Hepatocyte (in vitro differentiated cells): ENCODE data around the gene P3R3URF. TPM values are rescaled to one million over a fixed set of nuclear protein-coding genes. Genes with fewer than 3 reads are reported as not detected.
"Not testable (repeated sequence)": the region's sequence is repeated elsewhere in the genome, so short reads cannot be mapped to it uniquely, and the experiment has no call there.

Experiments
- DNase-seq: peaks from one replicate; pipeline ENCODE4 v3.0.0-alpha.2; 2016; ENCODE audit warnings: low spot score
- H2AFZ ChIP-seq: fragments of 200-600 bp; sonication (generic); 2 replicates; pipeline ENCODE4 v1.6.0; 2016; ENCODE audit warnings: antibody characterized with exemption, mild to moderate bottlenecking
- H3K27ac ChIP-seq: fragments of 200-600 bp; sonication (generic); 2 replicates; pipeline ENCODE4 v1.5.1; 2016; ENCODE audit warnings: mild to moderate bottlenecking
- H3K27me3 ChIP-seq: fragments of 200-600 bp; sonication (generic); 2 replicates; pipeline ENCODE4 v1.6.1; 2016
- H3K36me3 ChIP-seq: fragments of 200-600 bp; sonication (generic); replicated peaks from 2 replicates; pipeline ENCODE4 v1.5.1; 2016; ENCODE audit warnings: low read depth; ENCODE audit not compliant: insufficient read depth
- H3K4me1 ChIP-seq: fragments of 200-600 bp; sonication (generic); 2 replicates; pipeline ENCODE4 v1.5.1; 2016; ENCODE audit warnings: mild to moderate bottlenecking, moderate library complexity; ENCODE audit not compliant: insufficient read depth
- H3K4me2 ChIP-seq: fragments of 200-600 bp; sonication (generic); 2 replicates; pipeline ENCODE4 v1.6.0; 2016
- H3K4me3 ChIP-seq: fragments of 200-600 bp; sonication (generic); 2 replicates; pipeline ENCODE4 v1.5.1; 2016; ENCODE audit warnings: mild to moderate bottlenecking
- H3K79me2 ChIP-seq: fragments of 200-600 bp; sonication (generic); 2 replicates; pipeline ENCODE4 v1.6.0; 2017; ENCODE audit warnings: mild to moderate bottlenecking
- H3K9me2 ChIP-seq: fragments of 200-600 bp; sonication (generic); replicated peaks from 2 replicates; pipeline ENCODE4 v1.6.0; 2017; ENCODE audit warnings: mild to moderate bottlenecking; ENCODE audit not compliant: insufficient read depth
- H3K9me3 ChIP-seq: fragments of 200-600 bp; sonication (generic); 2 replicates; pipeline ENCODE4 v1.5.1; 2016; ENCODE audit warnings: low read depth, mild to moderate bottlenecking
- H4K20me1 ChIP-seq: fragments of 200-600 bp; sonication (generic); 2 replicates; pipeline ENCODE4 v1.6.0; 2016; ENCODE audit warnings: mild to moderate bottlenecking; ENCODE audit not compliant: insufficient read depth, poor library complexity, severe bottlenecking
- CTCF ChIP-seq: fragments of 200-600 bp; sonication (generic); IDR thresholded peaks from 2 replicates; pipeline ENCODE4 v1.5.1; 2016; ENCODE audit warnings: antibody characterized with exemption, mild to moderate bottlenecking; ENCODE audit not compliant: poor library complexity
- EZH2 ChIP-seq: fragments of 200-600 bp; sonication (generic); IDR thresholded peaks from 2 replicates; pipeline ENCODE4 v1.6.1; 2016; ENCODE audit warnings: antibody characterized with exemption, mild to moderate bottlenecking, borderline replicate concordance
- EZH2phosphoT487 ChIP-seq: fragments of 200-600 bp; sonication (generic); IDR thresholded peaks from one replicate; pipeline ENCODE4 v1.6.1; 2018; ENCODE audit warnings: antibody characterized with exemption, mild to moderate bottlenecking, low read depth, moderate library complexity; ENCODE audit not compliant: unreplicated experiment, severe bottlenecking
- WGBS: methylation state at CpG from one replicate; pipeline ENCODE4 v1.1.6; 2016; ENCODE audit warnings: low lambda C conversion rate; ENCODE audit errors: missing lambda C conversion rate; 5-methylcytosine and 5-hydroxymethylcytosine counted together
- polyA plus RNA-seq: library from polyadenylated mRNA; unstranded; fragments of >200 nt; fragmentation: Nextera tagmentation; extraction: Ambion mirVana; gene quantifications from 2 replicates; pipeline ENCODE4 v1.2.1, GENCODE V29; 2016
- total RNA-seq: library from RNA; depleted of rRNA; stranded (reverse); fragments of >200 nt; gene quantifications from 2 replicates; pipeline ENCODE4 v1.2.3, GENCODE V29; 2014

The P3R3URF gene
- total RNA-seq: not detected in 2 replicates
- polyA plus RNA-seq: not detected in 2 replicates

GRCh38 chr1:46176211-46176865, at the start of gene P3R3URF:
P3R3URF (minus strand) TSS chr1:46176488; CDS start chr1:46176471, 17 bp downstream.
- H3K27me3 ChIP-seq: no peaks in the 10 kb centered on the region
- peaks cover 33% of the 10 kb centered on the region for H3K4me1 ChIP-seq
- no peaks in the 10 kb centered on the region for H4K20me1 ChIP-seq
- TF ChIP-seq EZH2phosphoT487: no peak
- TF ChIP-seq CTCF: no peak
- no peak for TF ChIP-seq EZH2
- H3K4me2 ChIP-seq: no peak within 1 kb of the TSS
- 91% methylated on average over 13 of the region's 13 CpGs for WGBS
- no peaks in the 10 kb centered on the region for H3K9me2 ChIP-seq
- DNase-seq: no peak
- H2AFZ ChIP-seq: no peak within 1 kb of the TSS
- H3K9me3 ChIP-seq: no peaks in the 10 kb centered on the region
- H3K36me3 ChIP-seq: no peaks in the 10 kb centered on the region
- no peak within 1 kb of the TSS for H3K4me3 ChIP-seq
- H3K27ac ChIP-seq: peak within 1 kb of the TSS; percentile 65
- H3K79me2 ChIP-seq: no peaks in the 10 kb centered on the region

GRCh38 chr1:46224966-46225365, 48.7 kb upstream of the P3R3URF start:
- 85% methylated on average over 4 of the region's 4 CpGs for WGBS
- Histone ChIP-seq H3K9me2 (no peaks in the 10 kb centered on the region), H3K9me3 (no peaks in the 10 kb centered on the region), H3K4me1 (no peaks in the 10 kb centered on the region), H3K27ac (no peak overlapping the region), H2AFZ (no peak overlapping the region), H3K4me3 (no peak overlapping the region), H3K27me3 (no peaks in the 10 kb centered on the region), H3K79me2 (no peaks in the 10 kb centered on the region), H3K4me2 (no peak overlapping the region), H3K36me3 (no peaks in the 10 kb centered on the region), H4K20me1 (no peaks in the 10 kb centered on the region)
- DNase-seq: no peak
- TF ChIP-seq EZH2: no peak
- no peak for TF ChIP-seq CTCF
- TF ChIP-seq EZH2phosphoT487: no peak

- H3K79me2 ChIP-seq: no peaks in the 10 kb centered on the region
- no peaks in the 10 kb centered on the region for H3K9me3 ChIP-seq
- no peak overlapping the region for H3K4me3 ChIP-seq
- no peaks in the 10 kb centered on the region for H3K9me2 ChIP-seq
- DNase-seq: peak; percentile 91
- H4K20me1 ChIP-seq: no peaks in the 10 kb centered on the region
- no peaks in the 10 kb centered on the region for H3K4me1 ChIP-seq
- no peaks in the 10 kb centered on the region for H3K27me3 ChIP-seq
- no peak overlapping the region for H3K27ac ChIP-seq
- H2AFZ ChIP-seq: peak overlapping the region; percentile 11
- H3K4me2 ChIP-seq: no peak overlapping the region
- H3K36me3 ChIP-seq: no peaks in the 10 kb centered on the region
- TF ChIP-seq EZH2 (no peak), CTCF (peak; percentile 97)
- WGBS: 15% methylated on average over 6 of the region's 6 CpGs
Observed at GRCh38 chr1:46223472-46223943, 47.2 kb upstream of the P3R3URF start.

- not testable (repeated sequence) for H3K4me2 ChIP-seq, H3K9me3 ChIP-seq, H3K27me3 ChIP-seq, H3K27ac ChIP-seq, H3K4me1 ChIP-seq, DNase-seq, H3K9me2 ChIP-seq, H3K79me2 ChIP-seq, H3K4me3 ChIP-seq, H2AFZ ChIP-seq, H4K20me1 ChIP-seq, H3K36me3 ChIP-seq
- WGBS: 87% methylated on average over 11 of the region's 11 CpGs
Observed at GRCh38 chr1:46223055-46223454, 46.8 kb upstream of the P3R3URF start.
